ENCODE measurements around the gene CABYR. TPM values are rescaled to one million over a fixed set of nuclear protein-coding genes. Genes with fewer than 3 reads are reported as not detected.

Gene CABYR, protein sequence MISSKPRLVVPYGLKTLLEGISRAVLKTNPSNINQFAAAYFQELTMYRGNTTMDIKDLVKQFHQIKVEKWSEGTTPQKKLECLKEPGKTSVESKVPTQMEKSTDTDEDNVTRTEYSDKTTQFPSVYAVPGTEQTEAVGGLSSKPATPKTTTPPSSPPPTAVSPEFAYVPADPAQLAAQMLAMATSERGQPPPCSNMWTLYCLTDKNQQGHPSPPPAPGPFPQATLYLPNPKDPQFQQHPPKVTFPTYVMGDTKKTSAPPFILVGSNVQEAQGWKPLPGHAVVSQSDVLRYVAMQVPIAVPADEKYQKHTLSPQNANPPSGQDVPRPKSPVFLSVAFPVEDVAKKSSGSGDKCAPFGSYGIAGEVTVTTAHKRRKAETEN
- total RNA-seq, result 1 to 10 TPM; 1.7 to 6.7 (median 3.3) TPM

DNA sequence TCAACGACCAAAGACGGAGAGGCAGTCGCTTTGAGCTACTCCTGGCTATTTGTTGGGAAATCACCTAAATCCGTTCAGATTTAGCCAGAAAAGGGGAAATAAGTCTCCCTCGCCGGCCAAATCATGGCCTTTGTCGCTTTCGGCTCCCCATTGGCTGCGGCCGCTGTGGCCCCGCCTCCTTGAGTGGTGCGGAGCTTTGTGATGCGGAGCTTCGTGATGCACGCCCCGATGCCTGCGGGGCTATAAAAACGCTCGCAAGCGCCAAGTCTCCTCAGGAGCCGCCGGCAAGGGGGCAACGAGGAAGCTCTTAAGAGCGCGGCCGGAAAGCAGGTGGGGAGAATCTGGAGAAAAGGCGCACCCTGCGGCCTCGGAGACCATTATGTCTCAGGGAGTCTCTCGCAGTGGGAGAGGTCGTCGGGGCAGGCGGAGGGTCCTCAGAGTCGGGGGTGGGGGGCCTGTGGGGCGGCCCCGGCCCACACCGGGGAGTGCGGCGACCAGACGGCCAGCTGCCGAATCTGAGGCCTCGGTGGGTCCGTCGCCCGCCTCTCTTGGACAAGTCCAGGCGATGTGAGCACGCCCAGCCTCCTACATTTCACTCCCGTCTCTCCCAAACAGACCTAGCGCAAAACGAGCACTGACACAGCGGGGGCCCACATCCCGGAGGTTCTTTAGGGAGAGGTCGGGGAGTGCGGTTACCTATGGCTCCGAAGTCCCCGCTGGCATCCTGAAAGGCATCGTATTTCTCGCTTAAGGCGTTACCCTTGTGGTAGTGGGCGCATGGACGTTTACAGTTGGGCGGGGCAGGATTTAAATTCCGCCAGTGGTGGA is at the start of gene CABYR:
Gene CABYR, plus strand, starts transcription at position 274 of the 828 bp plus-strand sequence. CDS start 4,053 bp downstream, outside the sequence.
- H3K4me1 ChIP-seq, result peaks cover 0 to 18% (median 0%) of the 10 kb centered on the region in 3 donors
- WGBS, 2 donors (ENCODE audit: low coverage in 1 of 2), result 5 to 7% methylated on average over 11 to 14 of the region's 63 CpGs
- ATAC-seq, result peak; percentile 90

DNA sequence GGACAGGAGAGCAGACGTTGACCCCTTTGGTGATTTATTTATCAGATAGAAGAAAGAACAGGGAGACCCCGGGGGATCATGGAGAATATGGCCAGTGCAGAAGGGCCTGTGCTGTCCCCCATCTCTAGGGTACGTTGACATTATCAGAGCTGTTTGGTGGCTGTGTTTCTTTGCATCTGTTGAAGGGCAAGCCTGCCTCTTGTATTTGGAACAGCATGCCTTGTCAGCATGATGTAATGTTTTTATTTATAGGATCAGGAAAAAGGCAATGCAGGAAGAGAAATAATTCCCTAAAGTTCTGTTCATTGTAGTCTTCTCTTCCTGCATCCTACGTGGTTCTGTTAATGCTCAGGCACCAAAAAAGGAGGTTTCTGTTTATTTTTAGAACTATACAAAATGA is 49.8 kb upstream of the CABYR start:
- Histone ChIP-seq H3K9me3 (no peaks in the 10 kb centered on the region), H3K27ac (no peak overlapping the region), H3K36me3 (peaks cover 0 to 28% of the 10 kb centered on the region in 2 donors), H3K4me1 (peaks cover 0 to 8% (median 0%) of the 10 kb centered on the region in 3 donors), H3K27me3 (no peaks in the 10 kb centered on the region), H3K4me3 (no peak overlapping the region)
- 0 to 13% methylated on average over 1 of the region's 4 CpGs for WGBS, 2 donors (ENCODE audit: low coverage in 1 of 2)
- ATAC-seq, result no peak
- TF ChIP-seq, protein P1, sequence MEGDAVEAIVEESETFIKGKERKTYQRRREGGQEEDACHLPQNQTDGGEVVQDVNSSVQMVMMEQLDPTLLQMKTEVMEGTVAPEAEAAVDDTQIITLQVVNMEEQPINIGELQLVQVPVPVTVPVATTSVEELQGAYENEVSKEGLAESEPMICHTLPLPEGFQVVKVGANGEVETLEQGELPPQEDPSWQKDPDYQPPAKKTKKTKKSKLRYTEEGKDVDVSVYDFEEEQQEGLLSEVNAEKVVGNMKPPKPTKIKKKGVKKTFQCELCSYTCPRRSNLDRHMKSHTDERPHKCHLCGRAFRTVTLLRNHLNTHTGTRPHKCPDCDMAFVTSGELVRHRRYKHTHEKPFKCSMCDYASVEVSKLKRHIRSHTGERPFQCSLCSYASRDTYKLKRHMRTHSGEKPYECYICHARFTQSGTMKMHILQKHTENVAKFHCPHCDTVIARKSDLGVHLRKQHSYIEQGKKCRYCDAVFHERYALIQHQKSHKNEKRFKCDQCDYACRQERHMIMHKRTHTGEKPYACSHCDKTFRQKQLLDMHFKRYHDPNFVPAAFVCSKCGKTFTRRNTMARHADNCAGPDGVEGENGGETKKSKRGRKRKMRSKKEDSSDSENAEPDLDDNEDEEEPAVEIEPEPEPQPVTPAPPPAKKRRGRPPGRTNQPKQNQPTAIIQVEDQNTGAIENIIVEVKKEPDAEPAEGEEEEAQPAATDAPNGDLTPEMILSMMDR (IDR thresholded peaks at IDR 0.05), result no peak
- no peak for TF ChIP-seq POLR2AphosphoS5 (IDR thresholded peaks at IDR 0.05)
- no peak for TF ChIP-seq POLR2A (IDR thresholded peaks at IDR 0.05)
- TF ChIP-seq EP300 (IDR thresholded peaks at IDR 0.05), result no peak

More for the DNA sequence above, at the start of gene CABYR:
- Histone ChIP-seq H3K27me3 (no peaks in the 10 kb centered on the region), H3K27ac (peak within 1 kb of the TSS in 3 of 4 donors; percentile 40 to 72 (median 53)), H3K4me3 (peak within 1 kb of the TSS; percentile 38 to 58), H3K9me3 (no peaks in the 10 kb centered on the region), H3K36me3 (no peaks in the 10 kb centered on the region)
- peak; percentile 16 to 38 for TF ChIP-seq POLR2A (IDR thresholded peaks at IDR 0.05)
- TF ChIP-seq POLR2AphosphoS5 (IDR thresholded peaks at IDR 0.05), result peak; percentile 77
- no peak for TF ChIP-seq EP300 (IDR thresholded peaks at IDR 0.05)
- TF ChIP-seq, protein P1 (IDR thresholded peaks at IDR 0.05), result no peak

DNA sequence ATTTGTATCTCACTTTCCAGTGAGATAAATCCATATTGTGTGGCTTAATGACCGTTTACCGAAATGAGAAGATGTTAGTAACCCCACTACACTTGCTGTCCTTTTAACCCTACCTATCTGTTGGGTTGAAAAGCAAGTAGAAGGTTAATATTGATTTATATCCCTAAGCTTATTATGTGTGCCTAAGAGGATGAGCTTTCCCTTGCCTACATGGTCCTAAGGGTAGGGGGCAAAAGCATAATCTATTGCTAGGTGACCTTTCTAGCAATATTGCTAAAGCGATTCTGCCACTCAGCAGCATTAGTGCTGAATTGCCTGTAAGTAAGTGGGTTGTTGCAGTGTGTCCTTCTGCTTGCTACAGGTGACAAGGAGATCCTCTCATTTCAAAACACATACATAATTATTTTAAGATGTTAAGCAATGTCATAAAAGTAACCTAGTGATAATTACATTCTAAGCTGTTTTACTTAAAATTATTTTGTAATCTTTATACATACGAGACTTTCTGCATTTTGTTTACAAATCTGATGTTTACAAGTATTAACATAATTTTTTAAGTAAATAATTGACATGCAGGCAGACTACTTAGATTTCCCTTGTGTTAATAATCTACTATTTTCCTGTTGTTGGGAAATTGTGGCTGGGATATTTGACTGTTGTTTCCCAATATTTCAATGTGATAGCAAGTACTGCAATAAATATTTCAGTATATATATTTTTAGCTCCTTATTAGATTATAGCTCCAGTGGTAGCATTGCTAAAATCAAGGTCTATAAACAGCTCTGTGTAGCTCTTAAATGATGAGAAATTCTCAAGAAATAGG is 49.1 kb upstream of the CABYR start:
- TF ChIP-seq, protein P1 (IDR thresholded peaks at IDR 0.05), result no peak
- TF ChIP-seq POLR2A (IDR thresholded peaks at IDR 0.05) (no peak), EP300 (IDR thresholded peaks at IDR 0.05) (no peak), POLR2AphosphoS5 (IDR thresholded peaks at IDR 0.05) (no peak)
- no peak for ATAC-seq
- WGBS, 2 donors (ENCODE audit: low coverage in 1 of 2), result 61 to 75% methylated on average over 3 to 4 of the region's 4 CpGs
- Histone ChIP-seq H3K36me3 (peaks cover 0 to 28% of the 10 kb centered on the region in 2 donors), H3K4me3 (no peak overlapping the region), H3K4me1 (peaks cover 0 to 8% (median 0%) of the 10 kb centered on the region in 3 donors), H3K27me3 (no peaks in the 10 kb centered on the region), H3K27ac (no peak overlapping the region), H3K9me3 (no peaks in the 10 kb centered on the region)

DNA sequence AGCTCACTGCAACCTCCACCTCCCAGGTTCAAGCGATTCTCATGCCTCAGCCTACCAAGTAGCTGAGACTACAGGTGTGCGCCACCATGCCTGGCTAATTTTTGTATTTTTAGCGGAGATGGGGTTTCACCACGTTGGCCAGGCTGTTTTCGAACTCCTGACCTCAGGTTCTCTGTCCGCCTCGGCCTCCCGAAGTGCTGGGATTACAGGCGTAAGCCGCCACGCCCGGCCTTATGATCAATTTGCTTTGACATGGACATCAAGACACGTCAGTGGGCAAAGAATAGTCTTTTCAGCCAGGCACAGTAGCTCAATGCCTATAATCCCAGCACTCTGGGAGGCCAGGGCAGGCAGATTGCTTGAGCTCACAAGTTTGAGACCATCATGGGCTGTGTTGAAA is 48.0 kb upstream of the CABYR start:
- WGBS, 2 donors (ENCODE audit: low coverage in 1 of 2), result 93 to 100% methylated on average over 4 to 11 of the region's 13 CpGs
- peaks cover 0 to 31% of the 10 kb centered on the region in 2 donors for H3K36me3 ChIP-seq

More for the DNA sequence above, 48.0 kb upstream of the CABYR start:
- ATAC-seq, result no peak
- H3K4me3 ChIP-seq, result no peak overlapping the region
- no peaks in the 10 kb centered on the region for H3K27me3 ChIP-seq
- peaks cover 0 to 8% (median 0%) of the 10 kb centered on the region in 3 donors for H3K4me1 ChIP-seq
- TF ChIP-seq, protein P1 (IDR thresholded peaks at IDR 0.05), result no peak
- no peak for TF ChIP-seq POLR2A (IDR thresholded peaks at IDR 0.05)
- no peak overlapping the region for H3K27ac ChIP-seq
- no peaks in the 10 kb centered on the region for H3K9me3 ChIP-seq
